NCI-H524 treated with DMSO at 0.1 percent for 48 hours (cell line): ENCODE measurements around the gene ODAPH.

ENCODE experiments used
- DNase-seq: peaks from one replicate; lab custom pipeline; 2025; lab: John Stamatoyannopoulos, UW

Gene ODAPH

GRCh38 chr4:75544870-75545269 lies 11.0 kb upstream of the ODAPH start:
- DNase-seq: no peak

GRCh38 chr4:75545526-75545925 lies 10.3 kb upstream of the ODAPH start:
- no peak for DNase-seq

GRCh38 chr4:75547647-75548387 lies 8.0 kb upstream of the ODAPH start:
- no peak for DNase-seq

- no peak for DNase-seq
Measured at GRCh38 chr4:75549019-75549418, 6.8 kb upstream of the ODAPH start.

GRCh38 chr4:75552452-75552851 lies 3.4 kb upstream of the ODAPH start:
- no peak for DNase-seq

GRCh38 chr4:75557696-75558095 lies 1.8 kb downstream of the ODAPH start:
- DNase-seq: peak; percentile 21

GRCh38 chr4:75561789-75562188 lies 5.9 kb downstream of the ODAPH start:
- DNase-seq: no peak

- DNase-seq: no peak
Measured at GRCh38 chr4:75564023-75564422, 8.2 kb downstream of the ODAPH start.

- DNase-seq: no peak
Measured at GRCh38 chr4:75565481-75565880, 9.6 kb downstream of the ODAPH start.

GRCh38 chr4:75566911-75567310 lies 11.0 kb downstream of the ODAPH start:
- DNase-seq: no peak

- DNase-seq: no peak
Measured at GRCh38 chr4:75567725-75568124, 11.9 kb downstream of the ODAPH start.

GRCh38 chr4:75584067-75584466 lies 28.2 kb downstream of the ODAPH start:
- DNase-seq: no peak

GRCh38 chr4:75593393-75593792 lies 37.5 kb downstream of the ODAPH start:
- DNase-seq: no peak

GRCh38 chr4:75596061-75596460 lies 40.2 kb downstream of the ODAPH start:
- DNase-seq: no peak

GRCh38 chr4:75598390-75598789 lies 42.5 kb downstream of the ODAPH start:
- no peak for DNase-seq

GRCh38 chr4:75599647-75600046 lies 43.8 kb downstream of the ODAPH start:
- no peak for DNase-seq

GRCh38 chr4:75605928-75606327 lies 50.1 kb downstream of the ODAPH start:
- DNase-seq: no peak

GRCh38 chr4:75612306-75612705 lies 56.4 kb downstream of the ODAPH start:
- DNase-seq: no peak
